Smooth muscle cell (in vitro differentiated cells): ENCODE results near the gene BRIP1. TPM values are rescaled to one million over a fixed set of nuclear protein-coding genes. Genes with fewer than 3 reads are reported as not detected.

ENCODE experiments used
- DNase-seq: peaks from one replicate; lab custom pipeline; 2025; ENCODE audit not compliant: unreplicated experiment; lab: John Stamatoyannopoulos, UW
- H2AFZ ChIP-seq: fragments of 200-600 bp; sonication (generic); 2 replicates; pipeline ENCODE4 v1.6.0; 2016; ENCODE audit warnings: antibody characterized with exemption, low read depth, mild to moderate bottlenecking
- H3F3A ChIP-seq: fragments of 200-600 bp; sonication (generic); 2 replicates; pipeline ENCODE4 v1.6.0; 2017; ENCODE audit warnings: antibody characterized with exemption, low read depth
- H3K27ac ChIP-seq: fragments of 200-600 bp; sonication (generic); 2 replicates; pipeline ENCODE4 v1.5.1; 2016; ENCODE audit warnings: low read depth, mild to moderate bottlenecking
- H3K27me3 ChIP-seq: fragments of 200-600 bp; sonication (generic); 2 replicates; pipeline ENCODE4 v1.6.1; 2016; ENCODE audit warnings: low read depth, mild to moderate bottlenecking
- H3K36me3 ChIP-seq: fragments of 200-600 bp; sonication (generic); 2 replicates; pipeline ENCODE4 v1.5.1; 2016; ENCODE audit warnings: low read depth
- H3K4me1 ChIP-seq: fragments of 200-600 bp; sonication (generic); 2 replicates; pipeline ENCODE4 v1.5.1; 2016; ENCODE audit warnings: low read depth
- H3K4me2 ChIP-seq: fragments of 200-600 bp; sonication (generic); 2 replicates; pipeline ENCODE4 v1.6.0; 2016; ENCODE audit warnings: mild to moderate bottlenecking
- H3K4me3 ChIP-seq: fragments of 200-600 bp; sonication (generic); 2 replicates; pipeline ENCODE4 v1.5.1; 2016; ENCODE audit warnings: mild to moderate bottlenecking
- H3K79me2 ChIP-seq: fragments of 200-600 bp; sonication (generic); 2 replicates; pipeline ENCODE4 v1.6.0; 2016; ENCODE audit warnings: low read depth, mild to moderate bottlenecking
- H3K9ac ChIP-seq: fragments of 200-600 bp; sonication (generic); 2 replicates; pipeline ENCODE4 v1.6.0; 2016; ENCODE audit warnings: low read depth
- H3K9me3 ChIP-seq: fragments of 200-600 bp; sonication (generic); replicated peaks from 2 replicates; pipeline ENCODE4 v1.5.1; 2016; ENCODE audit warnings: low read depth
- H4K20me1 ChIP-seq: fragments of 200-600 bp; sonication (generic); 2 replicates; pipeline ENCODE4 v1.6.0; 2016; ENCODE audit warnings: low read depth
- WGBS: methylation state at CpG from one replicate; pipeline ENCODE4 v1.1.7; 2016; ENCODE audit warnings: low lambda C conversion rate; 5-methylcytosine and 5-hydroxymethylcytosine counted together
- polyA plus RNA-seq: library from polyadenylated mRNA; unstranded; fragments of >200 nt; fragmentation: Nextera tagmentation; extraction: Ambion mirVana; gene quantifications from 2 replicates; pipeline ENCODE4 v1.2.1, GENCODE V29; 2016
- total RNA-seq: library from RNA; depleted of rRNA; stranded (reverse); fragments of >200 nt; gene quantifications from 2 replicates; pipeline ENCODE4 v1.2.3, GENCODE V29; 2014
- TF ChIP-seq, protein P1 (sequence below): fragments of 200-600 bp; sonication (generic); IDR thresholded peaks from 2 replicates; pipeline ENCODE4 v1.5.1; 2017; ENCODE audit warnings: borderline replicate concordance, mild to moderate bottlenecking, antibody characterized with exemption; ENCODE audit not compliant: insufficient read depth, poor library complexity, severe bottlenecking

Gene BRIP1
- total and polyA plus RNA-seq, 2 experiments from 2014 or later = 0.71 to 9.1 TPM

- H3K4me1 ChIP-seq = no peaks in the 10 kb centered on the region
- peaks cover 4% of the 10 kb centered on the region for H3K36me3 ChIP-seq
- TF ChIP-seq, protein P1, sequence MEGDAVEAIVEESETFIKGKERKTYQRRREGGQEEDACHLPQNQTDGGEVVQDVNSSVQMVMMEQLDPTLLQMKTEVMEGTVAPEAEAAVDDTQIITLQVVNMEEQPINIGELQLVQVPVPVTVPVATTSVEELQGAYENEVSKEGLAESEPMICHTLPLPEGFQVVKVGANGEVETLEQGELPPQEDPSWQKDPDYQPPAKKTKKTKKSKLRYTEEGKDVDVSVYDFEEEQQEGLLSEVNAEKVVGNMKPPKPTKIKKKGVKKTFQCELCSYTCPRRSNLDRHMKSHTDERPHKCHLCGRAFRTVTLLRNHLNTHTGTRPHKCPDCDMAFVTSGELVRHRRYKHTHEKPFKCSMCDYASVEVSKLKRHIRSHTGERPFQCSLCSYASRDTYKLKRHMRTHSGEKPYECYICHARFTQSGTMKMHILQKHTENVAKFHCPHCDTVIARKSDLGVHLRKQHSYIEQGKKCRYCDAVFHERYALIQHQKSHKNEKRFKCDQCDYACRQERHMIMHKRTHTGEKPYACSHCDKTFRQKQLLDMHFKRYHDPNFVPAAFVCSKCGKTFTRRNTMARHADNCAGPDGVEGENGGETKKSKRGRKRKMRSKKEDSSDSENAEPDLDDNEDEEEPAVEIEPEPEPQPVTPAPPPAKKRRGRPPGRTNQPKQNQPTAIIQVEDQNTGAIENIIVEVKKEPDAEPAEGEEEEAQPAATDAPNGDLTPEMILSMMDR = no peak
Measured at GRCh38 chr17:61878520-61878919, 15.2 kb upstream of the BRIP1 start.

DNA sequence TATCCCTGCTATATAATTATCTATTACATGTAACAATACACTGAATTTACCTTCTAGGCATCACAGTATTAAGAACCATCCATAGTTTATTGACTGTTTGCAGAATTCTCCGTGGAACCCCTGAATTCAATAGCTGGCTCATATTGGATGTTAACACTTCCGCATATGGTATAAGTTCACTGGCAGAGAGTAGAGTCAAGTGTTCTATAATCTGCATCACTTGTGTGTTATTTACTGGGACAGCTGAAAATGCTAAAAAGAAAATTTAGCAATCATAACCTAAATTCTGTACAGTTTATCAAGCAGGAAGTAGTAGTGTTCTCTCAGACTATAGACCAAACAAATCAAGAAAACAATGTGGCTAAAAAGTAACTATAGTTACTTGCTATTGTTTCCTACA, 14.5 kb upstream of the BRIP1 start:
- Histone ChIP-seq H3K27ac (no peak overlapping the region), H3K4me3 (no peak overlapping the region), H3K79me2 (no peaks in the 10 kb centered on the region), H4K20me1 (no peaks in the 10 kb centered on the region), H3K36me3 (peaks cover 2% of the 10 kb centered on the region), H2AFZ (no peak overlapping the region), H3K9me3 (no peaks in the 10 kb centered on the region), H3K4me2 (no peak overlapping the region), H3K27me3 (no peaks in the 10 kb centered on the region), H3K9ac (no peak overlapping the region), H3F3A (no peaks in the 10 kb centered on the region), H3K4me1 (no peaks in the 10 kb centered on the region)
- WGBS = 100% methylated on average over 2 of the region's 2 CpGs
- no peak for DNase-seq
- TF ChIP-seq, protein P1 = no peak

More at GRCh38 chr17:61878520-61878919, 15.2 kb upstream of the BRIP1 start:
- no peak overlapping the region for H3K4me2 ChIP-seq
- no peak overlapping the region for H3K9ac ChIP-seq
- H2AFZ ChIP-seq = no peak overlapping the region
- H3K79me2 ChIP-seq = no peaks in the 10 kb centered on the region
- no peak overlapping the region for H3K27ac ChIP-seq
- no peaks in the 10 kb centered on the region for H4K20me1 ChIP-seq
- no peak overlapping the region for H3K4me3 ChIP-seq
- 79% methylated on average over 2 of the region's 2 CpGs for WGBS
- H3K9me3 ChIP-seq = no peaks in the 10 kb centered on the region
- DNase-seq = no peak
- no peaks in the 10 kb centered on the region for H3F3A ChIP-seq
- no peaks in the 10 kb centered on the region for H3K27me3 ChIP-seq

DNA sequence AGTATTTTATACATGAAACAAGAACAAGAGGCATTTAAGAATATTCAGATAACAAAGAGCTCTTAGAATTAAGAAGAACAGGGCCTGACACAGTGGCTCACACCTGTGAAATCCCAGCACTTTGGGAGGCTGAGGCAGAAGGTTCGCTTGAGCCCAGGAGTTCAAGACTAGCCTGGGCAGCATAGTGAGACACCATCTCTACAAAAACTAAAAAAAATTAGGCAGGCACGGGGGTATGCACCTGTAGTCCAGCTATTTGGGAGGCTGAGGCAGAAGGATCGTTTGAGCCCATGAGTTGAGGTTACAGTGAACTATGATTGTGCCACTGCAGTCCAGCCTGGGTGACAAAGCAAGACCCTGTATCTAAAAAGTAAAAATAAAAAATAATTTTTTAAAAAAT, 12.5 kb upstream of the BRIP1 start:
- Histone ChIP-seq H3K27ac (no peak overlapping the region), H3K36me3 (no peaks in the 10 kb centered on the region), H3F3A (no peaks in the 10 kb centered on the region), H3K4me1 (no peaks in the 10 kb centered on the region), H3K4me3 (no peak overlapping the region), H4K20me1 (no peaks in the 10 kb centered on the region), H2AFZ (no peak overlapping the region), H3K79me2 (no peaks in the 10 kb centered on the region), H3K4me2 (no peak overlapping the region), H3K9ac (no peak overlapping the region), H3K27me3 (no peaks in the 10 kb centered on the region), H3K9me3 (no peaks in the 10 kb centered on the region)
- DNase-seq = no peak
- TF ChIP-seq, protein P1 = no peak
- WGBS = 91% methylated on average over 3 of the region's 3 CpGs

DNA sequence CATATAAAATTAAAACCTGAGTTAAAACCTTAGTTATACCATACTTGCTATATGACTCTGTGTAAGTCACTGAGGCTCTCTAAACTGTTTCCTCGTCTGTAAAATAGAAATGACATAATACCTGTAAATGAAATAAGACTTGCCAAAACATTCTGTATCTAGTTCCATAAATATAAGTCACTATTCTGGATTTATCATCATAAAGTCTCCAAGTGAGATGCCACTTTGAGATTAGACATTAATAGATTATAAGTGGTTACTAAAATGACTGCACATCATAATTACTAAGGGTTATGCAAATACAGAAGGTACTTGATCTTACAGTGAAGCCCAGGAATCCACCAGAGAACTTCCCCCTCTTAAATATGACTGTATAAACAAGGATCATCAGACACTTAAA, 12.0 kb upstream of the BRIP1 start:
- TF ChIP-seq, protein P1 = no peak
- no peak overlapping the region for H3K4me2 ChIP-seq
- H3K27me3 ChIP-seq = no peaks in the 10 kb centered on the region
- no peaks in the 10 kb centered on the region for H3K36me3 ChIP-seq
- H3K79me2 ChIP-seq = no peaks in the 10 kb centered on the region
- no peak overlapping the region for H3K4me3 ChIP-seq
- H3K27ac ChIP-seq = no peak overlapping the region
- no peaks in the 10 kb centered on the region for H3K4me1 ChIP-seq
- H3F3A ChIP-seq = no peaks in the 10 kb centered on the region
- no peak overlapping the region for H2AFZ ChIP-seq
- 94% methylated on average over 1 of the region's 1 CpG for WGBS
- H3K9ac ChIP-seq = no peak overlapping the region
- no peaks in the 10 kb centered on the region for H4K20me1 ChIP-seq
- H3K9me3 ChIP-seq = no peaks in the 10 kb centered on the region
- no peak for DNase-seq
